GM19467 (cell line): Measurements from ENCODE around the gene SHPK.

ENCODE experiments used
- ATAC-seq: cut with Tn5 transposase; IDR thresholded peaks from one replicate; pipeline ENCODE4 v1.9.1; 2021; ENCODE audit warnings: mild to moderate bottlenecking, moderate library complexity; ENCODE audit not compliant: unreplicated experiment

Gene SHPK

GRCh38 chr17:3636154-3636907 lies at the start of gene SHPK, which contains the start of gene CTNS:
Gene SHPK (minus strand): TSS chr17:3636250. CDS start chr17:3636219, 31 bp downstream.
Gene CTNS (plus strand): TSS chr17:3636760. CDS start chr17:3640207, 3,447 bp downstream.
- ATAC-seq: peak; percentile 94

- ATAC-seq: no peak
These were observed 49.1 kb upstream of the SHPK start for GRCh38 chr17:3685174-3685573.

DNA sequence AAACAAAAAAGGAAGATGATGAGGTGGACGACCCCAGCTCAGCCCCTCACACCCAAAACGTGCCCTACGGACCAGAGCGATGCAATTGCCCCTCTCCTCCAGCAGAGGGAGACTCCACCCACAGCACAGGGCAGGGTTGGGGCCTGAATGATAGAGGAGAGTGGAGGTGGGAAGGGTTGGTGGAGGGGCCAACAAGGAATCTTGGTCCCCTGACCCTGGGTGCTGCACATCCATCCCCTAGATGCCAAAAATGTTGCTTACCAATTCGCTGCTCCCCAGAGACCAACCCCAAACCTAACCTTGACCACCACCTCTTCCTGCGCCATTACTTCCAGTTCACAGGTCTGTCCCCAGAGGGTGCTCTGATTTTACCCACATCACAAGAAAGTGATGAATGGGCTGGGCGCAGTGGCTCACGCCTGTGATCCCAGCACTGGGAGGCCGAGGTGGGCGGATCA lies 47.0 kb upstream of the SHPK start:
- ATAC-seq: no peak

- ATAC-seq: no peak
These were observed 46.0 kb upstream of the SHPK start for GRCh38 chr17:3682033-3682432.

- ATAC-seq: no peak
These were observed 45.5 kb upstream of the SHPK start for GRCh38 chr17:3681565-3681964.

- ATAC-seq: no peak
These were observed 45.0 kb upstream of the SHPK start for GRCh38 chr17:3681057-3681456.

- no peak for ATAC-seq
These were observed 43.6 kb upstream of the SHPK start for GRCh38 chr17:3679531-3680126.

DNA sequence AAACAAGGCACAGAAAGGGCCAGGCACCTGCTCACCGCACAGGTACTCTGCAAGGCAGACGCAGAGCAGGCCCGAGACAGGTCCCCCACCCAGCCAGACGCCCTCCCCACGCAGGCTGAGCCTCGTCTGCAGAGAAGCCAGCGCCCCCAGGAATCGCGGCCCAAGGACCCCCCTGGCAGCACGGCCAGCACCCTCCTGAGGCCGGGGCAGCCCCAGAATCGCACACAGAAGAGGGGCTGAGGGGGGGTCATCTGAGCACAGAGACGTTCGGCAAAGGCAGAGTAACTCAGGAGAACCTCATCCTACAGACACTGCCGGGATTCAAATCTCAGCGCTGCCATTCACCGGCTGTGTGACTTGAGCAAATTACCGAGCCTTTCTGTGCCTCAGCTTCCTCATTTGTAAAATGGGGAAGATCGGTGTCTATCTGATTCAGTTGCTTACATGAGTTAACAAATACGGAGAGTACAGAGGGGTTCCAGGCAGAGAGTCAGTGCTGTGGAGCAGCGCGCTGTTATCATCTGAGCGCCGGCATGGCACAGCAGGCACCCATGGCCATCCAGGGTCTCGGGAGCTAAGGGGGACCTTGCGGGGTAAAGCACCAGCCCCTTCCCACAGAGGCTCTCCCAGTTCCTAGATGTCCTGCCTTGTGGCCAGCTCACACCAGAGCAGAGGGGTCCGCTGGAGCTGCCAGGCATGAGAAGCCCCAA lies 42.9 kb upstream of the SHPK start:
- no peak for ATAC-seq

DNA sequence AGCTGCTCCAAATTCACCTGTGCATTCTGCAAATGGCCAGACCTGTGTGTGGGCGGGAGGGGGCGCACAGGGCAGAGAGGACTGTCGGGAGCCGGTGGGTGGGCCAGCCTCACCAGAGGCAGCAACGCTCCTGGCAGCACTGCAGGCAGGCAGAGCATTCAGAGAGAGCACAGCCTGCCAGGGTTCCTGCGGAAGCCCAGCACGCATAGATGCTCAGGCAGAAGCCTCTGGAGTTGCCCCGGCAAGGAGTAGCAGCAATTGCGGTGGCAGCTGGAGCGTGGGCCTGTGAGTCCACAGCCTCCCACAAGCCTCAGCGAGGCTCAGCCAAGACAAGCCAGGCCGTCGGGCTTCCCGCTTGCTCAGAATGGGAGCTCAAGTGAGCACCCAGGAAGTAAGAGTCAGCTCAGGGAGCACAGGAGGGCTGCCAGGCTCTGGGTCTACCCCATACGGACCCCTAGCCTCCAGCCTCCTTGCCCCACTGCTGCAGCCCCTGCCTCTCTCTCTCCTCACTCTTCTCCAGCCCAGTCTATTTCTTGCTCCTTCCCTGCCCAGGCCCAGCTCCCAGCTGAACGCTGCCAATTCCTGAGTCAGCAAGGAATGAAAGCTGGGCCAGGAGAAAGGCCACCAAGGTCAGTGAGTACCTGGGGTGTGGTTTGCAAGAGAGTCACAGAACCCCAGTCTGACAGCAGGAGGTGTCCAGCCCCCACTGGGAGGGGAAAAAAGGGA lies 42.2 kb upstream of the SHPK start:
- ATAC-seq: no peak

DNA sequence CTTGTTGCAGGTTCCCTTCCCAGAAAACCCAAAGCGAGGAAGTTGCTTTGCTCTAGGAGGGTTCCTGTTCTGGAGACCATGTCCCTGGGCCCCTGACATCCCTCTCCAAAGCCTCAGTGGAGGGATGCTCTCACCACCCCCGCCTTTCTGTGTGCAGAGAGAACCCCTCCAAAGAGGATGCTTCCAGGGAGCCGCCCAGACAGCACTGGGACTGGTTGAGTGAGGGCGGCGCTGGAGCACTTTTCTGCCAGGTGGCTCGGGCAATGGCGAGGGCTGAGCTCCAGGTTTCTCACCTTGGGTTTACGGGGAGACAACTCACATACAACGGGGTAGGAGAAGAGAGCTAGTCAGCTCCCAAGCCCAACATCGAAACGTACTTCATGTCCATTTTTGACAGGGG lies 39.8 kb upstream of the SHPK start:
- ATAC-seq: no peak

DNA sequence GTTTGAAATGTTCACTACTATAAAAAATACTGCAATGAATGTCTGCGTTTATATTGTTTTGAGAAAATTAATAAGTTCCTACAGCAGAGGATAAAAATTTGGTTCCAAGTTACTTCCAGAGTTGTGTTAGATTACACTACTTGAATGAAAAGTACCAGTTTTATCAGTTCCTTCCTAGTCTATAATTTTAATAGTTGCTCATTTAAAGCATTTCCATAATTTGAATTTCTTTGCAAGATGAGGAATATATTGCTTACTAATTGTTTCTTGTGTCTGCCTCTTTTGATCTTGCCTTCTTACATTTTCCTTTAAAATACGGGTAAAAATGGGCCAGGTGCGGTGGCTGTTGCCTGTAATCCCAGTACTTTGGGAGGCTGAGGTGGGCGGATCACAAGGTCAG lies 36.5 kb upstream of the SHPK start:
- ATAC-seq: no peak

DNA sequence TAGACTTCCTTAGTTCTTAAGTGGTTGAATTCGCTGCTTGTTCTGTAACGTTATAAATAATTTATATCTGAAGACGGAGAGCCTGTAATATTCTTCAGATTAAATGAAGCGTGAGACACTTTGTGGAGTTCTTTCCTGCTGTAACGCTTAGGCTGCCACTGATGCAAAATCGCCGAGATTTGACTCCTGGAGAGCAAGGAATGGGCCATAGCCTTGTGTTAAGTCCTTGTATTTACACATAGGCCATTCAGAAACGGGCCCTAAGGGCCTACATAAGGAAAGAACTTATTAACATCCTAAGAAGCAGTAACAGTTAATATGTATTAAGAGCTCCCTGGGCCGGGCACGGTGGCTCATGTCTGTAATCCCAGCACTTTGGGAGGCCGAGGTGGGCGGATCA lies 33.5 kb upstream of the SHPK start:
- no peak for ATAC-seq

DNA sequence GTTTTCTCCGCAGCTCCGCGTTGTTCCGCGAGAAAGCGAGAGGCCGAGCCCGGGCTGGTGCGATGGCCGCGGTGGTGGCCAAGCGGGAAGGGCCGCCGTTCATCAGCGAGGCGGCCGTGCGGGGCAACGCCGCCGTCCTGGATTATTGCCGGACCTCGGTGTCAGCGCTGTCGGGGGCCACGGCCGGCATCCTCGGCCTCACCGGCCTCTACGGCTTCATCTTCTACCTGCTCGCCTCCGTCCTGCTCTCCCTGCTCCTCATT lies 33.0 kb upstream of the SHPK start:
- ATAC-seq: peak; percentile 5

DNA sequence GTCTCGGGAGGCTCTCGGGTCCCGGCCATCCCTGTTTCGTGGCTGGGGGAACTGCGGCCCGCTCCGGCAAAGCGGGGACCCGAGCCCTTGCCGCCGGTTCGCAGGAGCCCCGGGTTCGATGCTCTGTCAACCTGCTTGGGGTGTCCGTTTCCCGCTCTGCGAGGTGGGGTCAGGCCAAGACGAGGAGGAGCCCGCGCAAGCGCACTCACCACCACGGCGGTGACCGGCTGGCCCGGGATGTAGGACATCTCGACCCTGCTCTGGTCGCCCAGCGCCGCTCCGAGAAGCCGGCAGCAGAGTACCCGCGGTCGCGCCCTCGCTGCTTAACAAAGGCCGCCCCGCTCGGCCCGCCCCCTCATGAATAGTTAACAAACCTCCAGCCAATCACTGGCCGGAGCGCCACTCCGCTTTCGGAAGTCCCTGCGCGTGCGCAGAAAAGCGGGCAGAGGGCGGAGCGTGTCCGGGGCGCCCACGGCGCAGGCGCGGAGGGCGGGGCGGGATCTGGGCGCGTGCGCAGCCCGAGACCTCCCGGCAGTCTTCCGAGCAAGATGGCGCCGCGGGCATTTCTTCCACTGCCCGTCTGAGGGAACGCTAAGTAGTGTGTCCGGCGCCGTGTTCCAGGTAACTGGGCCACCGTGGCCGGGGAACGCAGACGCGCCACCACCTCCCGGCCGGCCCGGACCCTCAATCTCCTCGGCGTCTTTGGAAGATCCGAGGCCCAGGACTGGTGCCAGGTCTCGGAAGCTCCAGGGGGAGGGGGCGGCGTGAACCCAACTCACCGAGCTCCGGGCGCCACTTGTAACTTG lies 32.4 kb upstream of the SHPK start, which contains the start of the genes EMC6 and TAX1BP3:
Gene EMC6, plus strand, starts transcription at position 534 of the 806 bp plus-strand sequence. CDS start 335 bp downstream, outside the sequence.
Gene TAX1BP3, minus strand, starts transcription at position 300 of the 806 bp plus-strand sequence. Its CDS starts 52 bp downstream, at position 248.
- peak; percentile 83 for ATAC-seq

- ATAC-seq: peak; percentile 7
These were observed 31.6 kb upstream of the SHPK start for GRCh38 chr17:3667366-3668278.

- ATAC-seq: no peak
These were observed 30.5 kb upstream of the SHPK start for GRCh38 chr17:3666516-3666915.

GRCh38 chr17:3665834-3666233 lies 29.8 kb upstream of the SHPK start:
- ATAC-seq: no peak

DNA sequence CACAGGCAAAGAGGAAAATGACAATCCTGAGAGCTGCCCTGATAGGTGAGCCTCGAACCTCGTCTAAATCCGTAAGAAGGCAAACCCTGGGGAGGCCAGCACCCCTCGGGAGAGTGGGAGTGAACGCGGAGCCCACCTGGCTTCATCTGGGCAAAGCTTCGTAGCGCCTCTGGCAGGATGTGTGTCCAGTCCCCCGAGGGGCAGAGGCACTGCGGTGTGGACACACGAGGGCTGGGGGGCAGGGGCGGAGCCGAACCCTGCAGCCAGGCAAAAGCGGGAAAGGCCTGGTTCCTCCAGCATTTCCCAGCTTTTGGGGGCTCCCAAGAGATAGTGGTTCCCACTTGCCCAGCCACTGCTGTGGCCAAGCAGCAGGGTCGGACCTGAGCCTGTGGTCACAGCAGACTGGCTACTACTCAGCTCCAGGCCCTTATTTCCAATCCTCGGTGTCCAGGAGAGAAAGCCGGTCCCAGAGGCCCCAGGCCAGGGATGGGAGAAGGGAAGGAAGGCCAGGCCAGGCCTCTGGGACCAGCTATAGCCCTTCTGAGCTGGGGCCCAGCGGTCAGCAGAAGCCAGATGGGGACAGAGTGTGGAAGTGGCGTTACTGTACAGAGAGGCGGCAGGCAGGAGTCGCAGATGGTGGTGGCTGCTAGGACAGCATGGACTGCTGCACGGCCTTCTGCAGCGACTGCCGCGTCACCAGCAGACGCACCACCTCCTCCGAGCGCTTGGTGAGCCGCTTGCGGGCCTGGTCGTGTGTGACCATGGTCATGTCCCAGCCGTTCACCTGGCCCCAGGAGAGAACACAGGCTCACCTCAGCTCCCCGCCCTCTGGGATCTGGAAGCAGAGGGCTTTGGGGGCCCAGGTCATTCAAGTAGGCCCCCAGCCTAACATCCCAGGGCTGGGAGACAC lies 27.3 kb upstream of the SHPK start:
- no peak for ATAC-seq
